K562 (cell line): Measurements from ENCODE around the gene CRAT. TPM values are rescaled to one million over a fixed set of nuclear protein-coding genes. Genes with fewer than 3 reads are reported as not detected.

ENCODE experiments used
- ARID1B ChIP-seq: fragments of 450-650 bp; IDR thresholded peaks from 2 replicates; pipeline ENCODE4 v1.6.1; 2016; ENCODE audit warnings: antibody characterized with exemption, mild to moderate bottlenecking, inconsistent platforms
- CHAMP1 ChIP-seq: fragments of 450-650 bp; IDR thresholded peaks from 2 replicates; pipeline ENCODE4 v1.6.1; 2016; ENCODE audit warnings: mild to moderate bottlenecking
- CTBP1 ChIP-seq: fragments of 450-650 bp; IDR thresholded peaks from 2 replicates; pipeline ENCODE4 v1.6.1; 2016; ENCODE audit warnings: borderline replicate concordance
- DACH1 ChIP-seq: fragments of 450-650 bp; IDR thresholded peaks from 2 replicates; pipeline ENCODE4 v1.6.1; 2018; ENCODE audit not compliant: partially characterized antibody
- EGR1 ChIP-seq: fragments of 450-650 bp; conservative IDR thresholded peaks from 2 replicates; pipeline ENCODE4 v1.6.1; 2017; ENCODE audit warnings: mild to moderate bottlenecking
- EZH2 ChIP-seq: IDR thresholded peaks from 2 replicates; pipeline ENCODE4 v1.6.1; 2012; ENCODE audit warnings: low read depth, mild to moderate bottlenecking, inconsistent platforms, low read length, borderline replicate concordance
- GTF2A2 ChIP-seq: IDR thresholded peaks from 2 replicates; pipeline ENCODE4 v1.6.1; 2016; ENCODE audit warnings: mild to moderate bottlenecking, missing genetic modification characterization, missing compliant biosample characterization
- HDAC6 ChIP-seq: IDR thresholded peaks from 2 replicates; pipeline ENCODE4 v1.6.1; 2012; ENCODE audit warnings: low read depth, mild to moderate bottlenecking, control low read depth, inconsistent platforms, low read length, moderate library complexity
- HDGF ChIP-seq: fragments of 450-650 bp; IDR thresholded peaks from 2 replicates; pipeline ENCODE4 v1.6.1; 2016
- KLF1 ChIP-seq: fragments of 450-650 bp; IDR thresholded peaks from 2 replicates; pipeline ENCODE4 v1.6.1; 2016; ENCODE audit warnings: missing genetic modification characterization, missing compliant biosample characterization
- MCM7 ChIP-seq, 2 experiments: fragments of 450-650 bp; IDR thresholded peaks; 2 replicates each; pipeline ENCODE4 v1.6.1; 2016 to 2018
- MITF ChIP-seq: IDR thresholded peaks from 2 replicates; pipeline ENCODE4 v1.6.1; 2014; ENCODE audit warnings: antibody characterized with exemption
- NFXL1 ChIP-seq: fragments of 450-650 bp; formaldehyde crosslinking; IDR thresholded peaks from 2 replicates; pipeline ENCODE4 v1.4.0; 2021; ENCODE audit warnings: mild to moderate bottlenecking
- RB1 ChIP-seq: fragments of 450-650 bp; IDR thresholded peaks from 2 replicates; pipeline ENCODE4 v1.6.1; 2017; ENCODE audit warnings: low read depth, mild to moderate bottlenecking
- RUNX1 ChIP-seq: sonication (generic); IDR thresholded peaks from 2 replicates; pipeline ENCODE4 v1.6.1; 2016; ENCODE audit warnings: antibody characterized with exemption, low read depth
- SIN3B ChIP-seq: fragments of 450-650 bp; IDR thresholded peaks from 2 replicates; pipeline ENCODE4 v1.6.1; 2017; ENCODE audit warnings: low read depth, mild to moderate bottlenecking, moderate library complexity
- SMAD4 ChIP-seq: fragments of 250-450 bp; sonication (Bioruptor Pico); conservative IDR thresholded peaks from 2 replicates; pipeline ENCODE4 v1.8.0; 2021; ENCODE audit warnings: inconsistent platforms, mild to moderate bottlenecking, moderate library complexity
- SMARCE1 ChIP-seq: fragments of 450-650 bp; IDR thresholded peaks from 2 replicates; pipeline ENCODE4 v1.7.1; 2016; ENCODE audit warnings: mild to moderate bottlenecking
- TAF9B ChIP-seq: fragments of 450-650 bp; IDR thresholded peaks from 2 replicates; pipeline ENCODE4 v1.6.1; 2018; ENCODE audit warnings: mild to moderate bottlenecking; ENCODE audit not compliant: partially characterized antibody
- TCF7 ChIP-seq: sonication (generic); IDR thresholded peaks from 2 replicates; pipeline ENCODE4 v1.6.1; 2016; ENCODE audit warnings: antibody characterized with exemption, borderline replicate concordance
- TEAD1 ChIP-seq, 2 experiments: fragments of 450-650 bp in 1 of 2; sonication (generic) in 1 of 2; formaldehyde crosslinking; IDR thresholded peaks; 2 replicates each; pipeline versions ENCODE4 v1.4.0 to v1.8.0; 2020 to 2022; ENCODE audit warnings: mild to moderate bottlenecking in 2 of 2, missing genetic modification reagents in 1 of 2
- YY1 ChIP-seq, 3 experiments: IDR thresholded peaks; 2 replicates each; pipeline ENCODE4 v1.6.1; 2011; ENCODE audit warnings: low read length in 2 of 3, mild to moderate bottlenecking in 2 of 3, moderate library complexity in 2 of 3, borderline replicate concordance in 1 of 3, control low read depth in 1 of 3, low read depth in 1 of 3; ENCODE audit not compliant: insufficient read depth in 3 of 3, insufficient replicate concordance in 2 of 3, control insufficient read depth in 1 of 3, insufficient read length in 1 of 3; ENCODE audit errors: extremely low read depth in 1 of 3
- ZNF3 ChIP-seq: fragments of 250-450 bp; sonication (Bioruptor Pico); IDR thresholded peaks from 2 replicates; pipeline ENCODE4 v1.5.0; 2021; ENCODE audit warnings: mild to moderate bottlenecking, moderate library complexity
- ZNF77 ChIP-seq: fragments of 250-450 bp; sonication (Bioruptor Pico); IDR thresholded peaks from 2 replicates; pipeline ENCODE4 v1.5.0; 2020
- polyA plus RNA-seq, 8 experiments: library from polyadenylated mRNA; depleted of rRNA in 4 of 8; stranded (reverse) in 5 of 8; unstranded in 3 of 8; fragments of >200 nt; fragmentation: Nextera tagmentation in 2 of 8; fragmentation: Illumina TruSeq in 1 of 8; extraction: Ambion mirVana in 2 of 8; extraction: Trizol in 1 of 8; gene quantifications; 2 replicates each; pipeline versions ENCODE4 v1.2.1 to v1.2.3, GENCODE V29; 2011 to 2014; ENCODE audit warnings: inconsistent platforms in 1 of 8, missing spikeins in 1 of 8
- total RNA-seq, 7 experiments: library from RNA; depleted of rRNA in 6 of 7; stranded (reverse); fragments of >200 nt in 6 of 7; fragmentation: Illumina TruSeq in 2 of 7; extraction: Trizol in 2 of 7; gene quantifications; 2 replicates each; pipeline versions ENCODE4 v1.2.1 to v1.2.3, GENCODE V29; 2011 to 2021; ENCODE audit warnings: low replicate concordance in 1 of 7
- TF ChIP-seq, protein P1 (sequence below): fragments of 450-650 bp; formaldehyde crosslinking; IDR thresholded peaks from 2 replicates; pipeline ENCODE4 v1.4.0; 2020; ENCODE audit warnings: mild to moderate bottlenecking, mixed read lengths

CRAT gene
- total and polyA plus RNA-seq, 9 of the 15 experiments (the other 6 are each of a cell fraction or from before 2014, with no cell fraction given): 0.20 to 13.8 (median 5.4) TPM

- TF ChIP-seq CTBP1 (peak; percentile 72), YY1 (IDR thresholded peaks at IDR 0.05; ENCODE audit: borderline replicate concordance in 1 of 3, control insufficient read depth in 1 of 3, extremely low read depth in 1 of 3, insufficient read depth in 3 of 3, insufficient read length in 1 of 3, insufficient replicate concordance in 2 of 3, low read depth in 1 of 3, low read length in 2 of 3) (peak; percentile 98 to 99 (median 99)), HDGF (no peak), ARID1B (peak; percentile 63), NFXL1 (CRISPR knock-in tag) (no peak), ZNF3 (CRISPR knock-in tag) (no peak), CHAMP1 (no peak), GTF2A2 (no peak), TCF7 (no peak; the same call in 1 of the 2 replicates), SMAD4 (CRISPR knock-in tag) (peak; percentile 76), SIN3B (peak; percentile 48; the same call in 1 of the 2 replicates), RUNX1 (no peak), KLF1 (no peak; the same call in 1 of the 2 replicates), TEAD1 (CRISPR knock-in tag; IDR thresholded peaks at IDR 0.05) (peak in 1 of 2 experiments; percentile 28; a peak in 1 of 4 replicates), EGR1 (peak; percentile 27; the same call in 1 of the 2 replicates), SMARCE1 (peak; percentile 58; the same call in 1 of the 2 replicates), ZNF77 (CRISPR knock-in tag) (no peak), RB1 (peak; percentile 44; the same call in 1 of the 2 replicates), DACH1 (peak; percentile 65), MCM7 (IDR thresholded peaks at IDR 0.05) (no peak), MITF (no peak), HDAC6 (no peak), EZH2 (no peak), TAF9B (peak; percentile 73)
- TF ChIP-seq, protein P1, sequence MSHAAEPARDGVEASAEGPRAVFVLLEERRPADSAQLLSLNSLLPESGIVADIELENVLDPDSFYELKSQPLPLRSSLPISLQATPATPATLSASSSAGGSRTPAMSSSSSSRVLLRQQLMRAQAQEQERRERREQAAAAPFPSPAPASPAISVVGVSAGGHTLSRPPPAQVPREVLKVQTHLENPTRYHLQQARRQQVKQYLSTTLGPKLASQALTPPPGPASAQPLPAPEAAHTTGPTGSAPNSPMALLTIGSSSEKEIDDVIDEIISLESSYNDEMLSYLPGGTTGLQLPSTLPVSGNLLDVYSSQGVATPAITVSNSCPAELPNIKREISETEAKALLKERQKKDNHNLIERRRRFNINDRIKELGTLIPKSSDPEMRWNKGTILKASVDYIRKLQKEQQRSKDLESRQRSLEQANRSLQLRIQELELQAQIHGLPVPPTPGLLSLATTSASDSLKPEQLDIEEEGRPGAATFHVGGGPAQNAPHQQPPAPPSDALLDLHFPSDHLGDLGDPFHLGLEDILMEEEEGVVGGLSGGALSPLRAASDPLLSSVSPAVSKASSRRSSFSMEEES: no peak
Measured at GRCh38 chr9:129110740-129111527, at the start of gene CRAT, which contains the start of gene PTPA (continued).
